Hippocampal formation (tissue), 2 donors: Measurements from ENCODE around the gene DBH.

ENCODE experiments used
- DNase-seq, 2 donors: peaks; one replicate each; lab custom pipeline; 2025; lab: John Stamatoyannopoulos, UW

The DBH gene

DNA sequence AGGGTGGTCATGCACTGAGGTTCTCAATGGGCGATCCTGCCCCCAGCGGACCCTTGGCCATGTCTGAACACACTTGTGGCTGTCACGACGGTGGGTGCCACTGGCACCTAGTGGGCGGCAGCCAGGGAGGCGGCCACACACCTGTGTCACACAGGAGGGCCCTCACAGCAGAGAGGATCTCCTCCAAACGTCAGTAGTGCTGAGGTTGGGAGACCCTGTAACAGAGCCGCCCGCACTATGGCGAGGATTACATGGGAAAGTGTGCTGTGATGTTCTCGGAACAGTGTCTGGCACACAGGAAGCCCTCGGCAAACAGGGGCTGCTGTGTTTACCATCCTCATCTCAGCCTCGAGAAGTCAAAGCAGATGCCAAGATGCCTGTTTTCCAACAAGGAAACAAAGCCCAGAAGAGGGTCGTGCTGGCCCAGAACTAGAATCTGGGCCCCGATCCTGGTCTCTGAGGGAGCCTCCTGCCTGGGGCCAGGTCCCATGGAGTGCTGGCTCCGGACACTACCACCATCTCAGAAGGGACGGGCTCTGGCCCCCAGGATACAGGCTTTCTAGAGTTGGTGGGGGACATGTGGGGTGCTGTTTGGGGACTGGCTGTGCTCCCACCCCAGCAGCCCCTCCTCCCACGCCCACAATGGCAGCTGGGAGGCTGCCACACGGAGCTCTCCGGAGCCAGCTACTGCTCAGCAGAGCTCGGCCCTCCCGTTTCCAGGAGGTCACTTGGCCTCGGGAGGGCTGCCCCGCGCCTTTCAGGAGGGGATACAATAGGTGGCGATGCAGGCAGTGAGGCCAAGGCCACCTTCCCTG, 48.2 kb downstream of the DBH start:
- peak; percentile 20 to 63 for DNase-seq

DNA sequence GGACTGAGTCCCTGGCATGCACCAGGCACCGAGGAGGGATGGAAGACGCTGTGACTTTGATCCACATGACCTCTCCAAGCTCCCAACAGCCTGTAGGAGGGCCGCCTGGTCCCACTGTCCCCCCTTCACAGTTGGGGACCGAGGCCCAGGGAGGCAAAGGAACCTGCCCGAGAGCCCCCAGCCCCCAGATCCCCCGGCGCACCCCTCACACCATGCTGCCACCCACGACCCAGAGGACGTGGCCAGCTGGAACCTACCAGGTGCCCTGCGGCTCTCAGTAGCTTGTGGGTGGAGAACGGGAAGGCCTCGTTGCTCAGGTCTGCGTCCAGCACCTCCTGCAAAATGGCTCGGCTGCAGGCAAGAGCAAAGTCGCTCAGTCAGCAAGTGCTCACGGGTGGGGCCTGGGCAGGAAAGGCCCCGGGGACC, 48.8 kb downstream of the DBH start:
- no peak for DNase-seq

DNA sequence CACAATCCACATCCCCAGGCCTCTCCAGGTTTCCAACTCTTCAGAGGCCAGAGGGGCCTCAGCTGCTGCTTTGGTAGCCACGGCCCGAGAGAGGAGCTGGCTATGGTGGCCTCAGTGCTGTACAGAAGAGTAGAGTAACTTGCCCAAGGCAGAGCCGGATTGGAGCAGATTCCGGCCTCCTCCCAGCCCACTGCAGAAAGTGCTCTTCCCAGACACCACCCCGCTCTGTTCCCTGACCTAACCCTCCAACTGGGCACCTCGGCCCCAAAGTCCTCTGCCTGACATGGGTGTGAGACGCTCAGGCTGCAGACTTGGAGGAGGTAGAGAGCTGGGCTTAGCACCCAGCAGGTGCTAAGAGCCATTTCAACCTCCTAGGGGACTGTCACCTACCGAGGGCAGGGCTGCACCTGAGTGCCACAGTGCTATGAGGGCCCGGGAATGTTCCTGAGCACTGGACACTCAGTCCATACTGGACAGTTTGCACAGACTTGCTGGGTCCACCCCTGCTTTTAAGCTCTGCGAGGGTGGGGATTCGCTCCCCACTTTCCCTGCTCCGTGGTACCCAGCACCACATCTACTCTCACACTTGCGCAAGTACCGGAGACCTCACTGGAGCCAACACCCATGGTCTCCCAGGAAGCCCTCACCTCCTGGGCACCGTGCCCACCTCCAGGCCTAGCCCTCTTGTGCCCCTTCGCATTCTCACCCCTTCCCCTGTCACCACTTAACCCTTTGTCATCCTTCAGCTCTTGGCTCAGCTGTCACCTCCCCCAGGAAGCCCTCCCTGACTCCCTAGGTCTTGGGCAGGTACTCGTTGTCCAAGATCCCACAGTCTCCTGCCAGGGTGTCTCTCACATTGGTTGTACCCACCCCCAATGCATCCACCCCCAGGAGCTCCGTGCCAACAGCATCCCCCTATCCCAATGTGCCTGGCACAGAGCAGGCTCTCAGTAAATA, 49.8 kb downstream of the DBH start:
- no peak for DNase-seq

DNA sequence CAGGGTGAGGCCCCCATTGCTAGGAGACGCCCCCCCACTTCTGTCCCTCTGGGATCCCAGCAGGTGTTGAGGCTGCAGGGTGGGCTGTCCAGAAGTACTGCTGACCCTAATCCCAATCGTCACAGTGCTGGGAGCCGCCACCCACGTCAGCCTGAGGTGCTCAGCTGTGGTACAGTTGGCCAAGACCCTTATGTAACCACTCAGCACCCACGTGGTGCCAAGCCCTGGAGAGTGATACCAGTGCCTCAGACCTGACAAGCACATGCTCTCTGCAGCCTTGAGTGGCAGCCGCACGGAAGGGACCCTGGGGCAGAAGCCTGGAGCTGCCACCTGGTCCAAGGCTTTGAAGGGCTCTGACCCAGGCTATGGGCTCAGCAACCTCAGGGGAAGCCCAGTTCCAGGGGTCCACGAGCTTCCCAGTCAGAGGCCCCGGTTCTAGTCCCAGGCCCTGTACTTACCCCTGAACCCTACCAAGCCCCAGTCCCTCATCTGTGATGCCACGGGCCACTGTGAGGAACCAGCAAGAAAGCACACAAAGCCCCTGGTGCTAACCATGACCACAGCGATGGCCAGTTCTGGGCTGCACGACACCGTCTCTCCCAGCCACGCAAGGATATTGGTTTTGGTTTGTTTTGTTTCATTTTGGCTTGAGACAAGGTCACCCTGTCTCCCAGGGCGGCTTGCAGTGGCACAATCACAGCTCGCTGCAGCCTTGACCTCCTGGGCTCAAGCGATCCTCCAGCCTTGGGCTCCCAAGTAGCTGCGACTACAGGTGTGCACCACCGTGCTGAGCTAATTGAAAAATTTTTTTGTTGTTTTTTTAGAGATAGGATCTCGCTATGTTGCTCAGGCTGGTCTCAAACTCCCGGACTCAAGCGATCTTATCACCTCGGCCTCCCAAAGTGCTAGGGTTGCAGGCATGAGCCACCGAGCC, 50.7 kb downstream of the DBH start:
- no peak for DNase-seq

DNA sequence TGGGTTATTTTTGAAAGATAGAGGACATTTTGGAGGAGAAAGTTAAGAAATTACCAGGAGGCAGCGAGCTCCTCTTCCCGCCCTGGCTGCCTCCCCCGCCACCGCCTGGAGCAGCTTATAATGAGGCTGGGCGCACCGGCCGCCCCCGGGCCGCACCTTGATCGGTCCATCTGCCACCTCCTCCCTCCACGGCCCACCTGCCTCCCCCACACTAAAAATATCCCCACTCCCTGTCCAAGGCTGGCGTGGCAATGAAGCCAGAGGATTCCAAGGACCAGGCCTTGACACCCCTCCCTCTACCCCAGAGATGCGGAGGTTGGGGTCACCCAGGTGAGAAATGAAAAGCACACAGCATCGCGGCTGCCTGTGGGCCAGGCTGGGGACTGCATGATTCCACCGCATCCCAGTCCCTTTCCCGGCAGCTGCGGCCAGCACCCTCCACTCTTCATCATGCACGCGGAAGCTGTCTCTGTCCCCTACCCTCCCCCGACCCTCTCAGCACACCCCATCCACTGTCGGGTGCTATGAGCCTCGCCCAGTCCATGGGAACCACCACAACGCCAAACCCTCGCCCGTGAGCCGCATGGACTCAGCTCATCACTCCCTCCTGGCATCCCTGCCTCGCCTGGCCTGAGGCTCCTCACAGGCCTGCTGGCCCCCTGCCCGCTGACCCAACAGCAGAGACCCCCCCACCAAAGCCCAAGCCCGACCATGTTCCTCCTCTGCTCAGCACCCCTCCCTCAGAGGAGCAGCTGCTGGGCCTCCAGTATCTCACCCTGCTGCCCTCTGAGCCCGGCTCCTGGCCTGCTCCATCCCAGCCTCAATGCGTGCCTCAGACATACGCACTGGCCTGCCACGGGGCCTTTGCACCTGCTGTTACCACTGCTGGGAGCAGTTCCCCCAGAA, 51.9 kb downstream of the DBH start:
- no peak for DNase-seq

DNA sequence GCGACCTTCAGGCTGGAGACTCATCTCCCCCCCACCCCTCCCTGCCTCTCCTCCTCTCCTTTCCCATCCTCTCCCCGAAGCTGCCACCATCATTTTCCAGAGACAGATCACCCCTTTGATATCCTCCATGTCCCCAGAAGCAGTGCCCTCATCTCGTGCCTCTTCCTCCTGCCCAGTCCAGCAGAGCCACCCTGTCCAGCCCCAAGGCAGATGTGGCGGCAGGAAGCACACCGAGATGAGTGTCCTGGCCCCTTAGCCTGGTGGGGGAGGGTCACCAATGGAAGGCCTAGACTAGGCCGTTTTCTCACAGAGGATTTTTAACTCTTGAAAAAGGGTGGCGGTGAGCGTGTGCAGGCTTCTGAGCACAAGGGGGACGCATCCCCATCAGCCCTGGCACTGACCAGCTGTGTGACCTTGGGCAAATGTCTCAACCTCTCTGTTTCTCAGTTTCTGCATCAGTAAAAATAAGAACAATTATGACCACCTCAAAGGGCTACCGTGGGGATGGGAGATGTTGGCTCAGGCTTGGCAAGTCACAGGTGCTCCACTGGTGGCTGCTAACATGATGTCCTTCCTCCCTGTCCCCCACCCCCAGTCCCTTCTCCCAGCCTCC, 53.1 kb downstream of the DBH start:
- no peak for DNase-seq

DNA sequence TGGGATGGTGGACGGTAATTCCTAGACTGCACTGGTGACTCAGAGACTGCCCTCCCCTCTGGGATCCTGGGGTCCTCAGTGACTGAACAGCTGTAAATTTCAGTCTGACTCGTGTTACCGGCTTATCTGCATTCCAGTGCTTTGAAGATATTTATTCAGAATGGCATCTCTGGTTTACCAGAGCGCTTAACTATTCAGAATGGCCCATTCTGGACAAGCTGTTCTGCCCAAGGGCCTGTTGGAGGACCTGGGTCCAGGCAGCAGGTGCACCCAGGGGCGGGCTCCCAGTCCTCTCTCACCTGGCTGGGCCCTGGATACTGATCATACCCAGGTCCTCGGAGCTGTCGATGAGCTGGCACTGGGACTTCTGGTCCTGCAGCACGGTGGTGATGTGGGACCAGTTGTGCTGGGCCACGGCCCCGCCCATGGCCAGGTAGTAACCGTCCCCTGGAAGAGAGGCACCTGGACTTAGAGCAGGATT, 54.0 kb downstream of the DBH start:
- no peak for DNase-seq

DNA sequence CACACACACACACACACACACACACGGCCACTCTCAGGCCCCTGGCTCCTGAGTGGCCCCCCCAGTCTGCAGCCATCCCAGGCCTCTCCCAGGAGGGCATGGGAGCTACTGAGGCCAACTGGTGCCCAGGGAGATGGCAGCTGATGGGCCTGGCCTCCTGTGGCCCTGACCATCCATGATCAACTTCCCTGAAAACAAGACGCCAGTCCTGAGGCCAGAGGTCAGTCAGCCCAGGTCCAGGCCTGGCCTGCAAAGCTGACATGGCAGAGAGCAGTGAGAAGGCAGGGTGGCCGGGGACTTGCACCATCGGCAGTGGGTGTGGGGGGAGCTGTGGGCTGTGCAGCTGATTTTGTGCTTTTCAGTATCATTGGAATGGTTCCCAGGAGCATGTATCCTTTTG, 55.0 kb downstream of the DBH start:
- DNase-seq = no peak

DNA sequence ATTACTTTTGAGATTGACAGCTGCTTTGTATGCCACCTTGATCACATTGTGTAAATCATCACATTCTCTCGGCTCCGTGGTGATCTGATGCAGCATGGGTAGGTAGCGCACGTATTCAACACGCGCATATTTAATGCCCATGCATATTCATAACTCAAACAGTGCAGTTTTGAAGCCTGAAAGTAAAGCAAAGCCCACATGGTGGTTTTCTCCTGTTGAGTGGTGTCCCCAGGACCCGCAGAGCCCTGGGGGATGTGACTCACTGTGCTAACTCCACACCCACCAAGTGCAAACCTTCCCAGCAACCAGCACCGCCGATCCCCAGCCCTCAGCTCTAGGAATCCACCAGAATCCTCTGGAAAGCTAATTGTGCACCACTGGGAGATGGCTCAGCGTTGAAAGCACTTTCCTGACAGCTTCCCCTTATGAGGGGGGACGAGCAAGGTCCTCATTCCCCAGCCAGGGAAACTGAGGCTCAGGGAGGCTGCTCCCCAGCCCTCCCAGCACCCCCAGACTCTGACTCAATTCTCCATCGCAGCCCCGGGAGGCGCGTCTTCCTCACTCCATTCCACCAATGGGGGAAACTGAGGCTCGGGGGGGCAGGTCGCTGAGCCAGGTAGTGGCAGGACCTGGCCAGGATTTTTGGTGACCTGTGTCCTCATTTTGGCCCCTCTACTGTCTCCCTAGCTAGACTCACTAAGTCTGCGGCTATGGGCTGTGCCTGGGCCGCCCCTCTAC, 55.6 kb downstream of the DBH start:
- no peak for DNase-seq

DNA sequence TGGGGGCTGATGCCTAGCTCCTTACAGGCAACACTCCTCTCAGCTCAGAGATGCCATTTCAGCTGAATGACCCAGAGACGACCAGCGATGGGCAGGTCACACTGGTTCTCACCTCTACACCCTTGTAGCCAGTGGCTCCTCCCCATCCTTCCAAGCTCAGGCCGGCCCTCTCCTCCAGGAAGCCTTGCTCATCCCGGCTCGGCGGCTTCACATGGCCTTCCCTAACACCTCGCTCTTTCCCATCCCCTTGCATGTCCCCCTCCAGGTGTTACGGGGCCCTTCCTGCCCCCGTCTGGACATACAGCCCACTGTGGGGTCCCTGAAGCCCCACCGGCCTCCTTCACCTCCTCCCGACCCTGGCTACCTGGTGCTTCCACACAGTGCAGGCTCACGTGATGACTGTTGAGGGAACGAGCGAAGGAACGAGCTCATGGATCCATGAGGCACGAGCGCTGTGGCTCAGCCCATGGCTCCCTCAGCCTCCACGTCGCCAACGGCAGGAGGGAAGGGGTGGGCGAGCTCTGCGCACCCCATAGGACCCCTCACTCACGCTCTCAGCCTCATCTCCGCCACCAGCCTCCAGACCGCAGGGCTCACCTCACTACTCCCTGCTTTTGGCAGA, 56.3 kb downstream of the DBH start:
- DNase-seq = no peak

DNA sequence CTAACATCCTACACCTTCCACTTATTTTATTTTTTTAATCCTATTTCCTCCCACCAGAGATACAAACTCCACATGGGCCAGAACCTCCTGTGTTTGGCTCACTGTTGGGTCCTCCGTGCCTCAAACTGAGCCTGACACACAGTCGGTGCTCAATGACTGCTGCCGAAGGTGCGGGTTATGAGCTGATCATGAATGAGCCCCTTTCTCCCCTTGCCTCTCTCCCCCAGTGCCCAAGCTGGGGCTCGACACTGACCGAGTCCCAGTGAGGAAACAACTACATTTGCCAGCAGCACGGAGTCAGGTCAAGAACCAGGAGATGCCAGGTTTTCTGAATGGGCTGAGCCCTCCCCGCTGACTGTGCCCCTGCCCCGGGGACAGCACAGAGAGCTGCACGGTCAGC, 57.0 kb downstream of the DBH start:
- DNase-seq = no peak

DNA sequence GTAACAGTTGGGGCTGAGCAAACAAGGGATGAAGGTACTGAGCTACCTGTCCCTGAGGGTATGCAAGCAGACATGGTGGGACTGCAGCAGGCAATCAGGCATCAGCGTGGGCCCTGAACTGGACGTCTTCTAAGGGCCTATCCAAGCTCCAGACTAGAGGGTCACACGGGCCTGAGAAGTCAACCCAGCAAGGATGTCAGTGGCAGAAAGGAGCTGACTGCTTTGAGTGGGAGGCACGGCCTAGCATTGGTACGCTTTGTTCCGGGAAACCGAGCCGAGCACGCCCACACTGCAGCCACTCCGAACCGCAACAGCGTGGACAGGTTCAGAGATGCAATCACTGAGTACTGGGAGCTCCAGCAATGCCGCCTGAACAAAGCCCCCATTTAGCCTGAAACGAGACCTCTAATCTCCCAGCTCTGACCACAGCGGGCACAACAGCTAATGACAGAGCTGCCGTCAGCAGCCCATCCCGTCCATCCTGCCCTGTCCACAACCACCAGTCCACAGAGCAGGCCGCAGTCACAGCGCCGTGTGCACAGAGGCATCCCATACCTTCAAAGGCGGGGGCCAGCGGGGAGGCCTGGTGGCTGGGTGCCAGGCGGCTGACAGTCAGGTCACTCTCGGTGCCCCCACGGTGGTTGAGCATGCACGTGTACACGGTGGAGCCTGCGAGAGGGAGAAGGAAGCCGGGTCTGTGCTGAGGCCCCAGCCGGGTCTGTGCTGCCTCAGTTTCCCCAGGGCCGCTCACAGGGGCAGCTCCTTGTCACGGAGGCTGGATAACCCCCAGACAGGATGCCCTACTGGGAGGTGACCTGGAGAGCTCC, 57.8 kb downstream of the DBH start:
- DNase-seq = no peak

DNA sequence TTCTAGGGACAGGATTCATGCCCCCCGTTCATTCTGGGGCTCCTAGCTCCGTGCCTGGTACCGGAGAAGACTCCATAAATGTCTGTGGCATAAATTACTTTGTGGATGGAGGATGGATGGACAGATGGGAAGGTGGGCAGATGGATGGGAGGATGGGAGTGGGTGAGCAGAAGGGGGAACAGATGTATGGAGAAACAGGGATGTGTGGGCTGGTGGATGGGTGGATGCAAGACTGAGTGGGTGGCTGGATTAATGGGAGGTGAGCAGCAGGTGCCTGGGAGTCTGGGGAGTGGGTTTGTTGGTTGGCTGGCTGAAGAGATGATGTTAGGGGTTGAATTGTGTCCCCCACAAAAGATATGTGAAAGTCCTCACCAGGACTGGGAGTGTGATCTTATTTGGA, 58.5 kb downstream of the DBH start:
- no peak for DNase-seq

DNA sequence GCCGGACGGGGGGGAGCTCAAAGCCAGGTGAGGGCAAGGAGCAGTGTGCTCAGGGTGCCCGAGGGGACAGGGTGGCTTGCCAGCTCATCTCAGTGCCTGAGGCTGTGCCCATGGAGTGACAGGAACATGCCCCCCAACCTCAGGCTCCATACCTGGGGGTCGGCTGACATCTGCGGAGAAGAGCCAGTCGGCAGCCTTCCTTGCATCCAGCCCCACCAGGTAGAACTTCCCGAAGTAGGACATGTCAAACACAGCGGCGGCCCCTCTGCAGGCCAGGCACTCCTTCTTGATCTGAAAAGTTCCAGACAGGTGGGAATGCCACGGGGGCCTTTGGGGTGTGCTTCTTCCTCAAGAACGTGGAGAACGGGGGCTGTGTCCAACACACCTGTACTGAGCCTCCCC, 59.9 kb downstream of the DBH start:
- no peak for DNase-seq

DNA sequence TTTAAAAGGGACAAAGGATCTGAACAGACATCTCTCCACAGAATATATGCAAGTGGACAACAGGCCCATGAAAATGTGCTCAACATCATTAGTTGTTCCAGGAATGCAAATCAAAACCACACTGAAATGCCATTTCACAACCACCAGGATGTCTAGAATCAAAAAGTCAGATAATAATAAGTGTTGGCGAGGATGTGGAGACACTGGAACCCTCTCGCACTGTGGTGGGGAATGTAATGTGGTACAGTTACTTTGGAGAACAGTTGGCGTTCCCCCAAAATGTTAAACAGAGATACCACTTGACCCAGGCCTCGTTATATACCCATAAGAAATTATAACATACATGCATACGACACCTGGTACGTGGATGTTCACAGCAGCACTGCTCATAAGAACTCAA, 63.4 kb downstream of the DBH start:
- DNase-seq = no peak

DNA sequence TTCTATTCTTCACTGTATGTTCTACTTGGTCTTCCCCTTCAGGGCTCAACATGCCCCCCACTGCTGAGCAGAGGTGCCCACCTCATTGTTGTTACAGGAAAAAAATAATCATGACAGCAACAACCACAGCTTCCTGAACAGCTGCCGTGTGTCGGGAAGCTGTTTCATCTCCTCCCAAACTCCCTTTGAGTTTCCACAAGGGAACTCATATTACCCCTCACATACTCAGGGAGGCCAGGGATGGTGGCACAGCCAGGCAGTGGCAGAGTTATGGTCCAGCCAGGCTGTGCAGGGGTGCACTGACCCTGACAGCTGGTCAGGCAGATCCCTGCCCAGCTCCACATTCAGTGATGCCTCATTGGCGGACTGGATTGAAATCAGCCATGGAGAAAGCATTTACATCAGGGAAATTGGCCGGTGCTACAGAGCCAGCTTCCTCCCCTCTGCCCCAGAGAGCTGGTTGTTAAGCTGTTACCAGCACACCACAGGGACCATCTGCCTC, 64.7 kb downstream of the DBH start:
- peak in 1 of 2 donors; percentile 38 for DNase-seq

DNA sequence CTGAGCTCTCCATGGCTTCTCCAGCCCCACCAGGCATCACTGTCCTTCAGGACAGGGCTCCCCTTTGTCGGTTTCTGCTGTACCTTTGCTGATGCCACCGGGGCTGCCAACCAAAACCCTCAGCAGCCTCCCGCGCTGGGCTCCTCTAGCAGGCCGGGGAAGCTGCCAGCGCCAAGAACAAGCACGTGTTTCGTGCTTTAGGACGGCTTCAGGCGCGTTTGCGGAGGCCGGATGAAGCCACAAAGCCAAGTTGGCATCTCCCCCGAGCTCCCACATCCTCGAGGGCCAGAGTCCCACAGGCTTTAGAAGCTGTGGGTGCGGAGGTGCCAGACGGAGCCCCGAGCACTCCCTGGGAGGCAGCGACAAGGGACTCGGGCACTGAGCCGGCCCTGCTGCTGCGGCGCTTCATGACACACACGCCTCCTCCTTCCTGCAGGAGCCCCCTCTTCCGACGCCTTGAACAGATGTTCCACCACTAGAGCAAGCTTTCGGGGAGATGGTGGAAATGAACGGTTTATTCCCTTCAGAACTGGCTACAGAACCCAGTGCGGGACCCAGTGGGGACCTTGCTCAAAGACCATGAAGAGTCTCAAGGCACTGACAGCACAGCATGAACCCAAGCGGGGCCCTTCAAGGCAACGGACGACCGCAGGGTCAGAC, 65.3 kb downstream of the DBH start:
- peak; percentile 38 to 50 for DNase-seq
